Bronchial epithelial cell (primary cell): ENCODE measurements around the gene PAK1. TPM values are rescaled to one million over a fixed set of nuclear protein-coding genes. Genes with fewer than 3 reads are reported as not detected.
A peak's percentile ranks its signal among the peaks of the same experiment; 100 is the strongest.
"Not testable (repeated sequence)": the region's sequence is repeated elsewhere in the genome, so short reads cannot be mapped to it uniquely, and the experiment has no call there.

Experiments used
- DNase-seq: peaks from one replicate; pipeline ENCODE4 v3.0.0-alpha.2; 2010; ENCODE audit warnings: low read depth
- FAIRE-seq: peaks from 2 replicates; lab custom pipeline; 2011; peaks lifted over from hg19 to GRCh38; lab: Jason Lieb, UNC
- H3K27me3 ChIP-seq: 2 replicates; pipeline ENCODE4 v1.5.1; 2011; ENCODE audit warnings: low read length; ENCODE audit not compliant: control insufficient read depth, insufficient read depth
- H3K36me3 ChIP-seq: 2 replicates; pipeline ENCODE4 v1.5.1; 2011; ENCODE audit warnings: low read length; ENCODE audit not compliant: control insufficient read depth, insufficient read depth
- H3K4me3 ChIP-seq: 2 replicates; pipeline ENCODE4 v1.5.1; 2011; ENCODE audit warnings: mild to moderate bottlenecking, low read depth, low read length, control low read depth
- CTCF ChIP-seq: IDR thresholded peaks from 2 replicates; pipeline ENCODE4 v1.5.1; 2011; ENCODE audit warnings: mild to moderate bottlenecking, moderate library complexity, low read length, control low read depth, inconsistent platforms; ENCODE audit not compliant: insufficient read depth, severe bottlenecking
- total RNA-seq: library from RNA; depleted of rRNA; stranded (reverse); fragments of >200 nt; gene quantifications from 2 replicates; pipeline ENCODE4 v1.2.1, GENCODE V29; 2014

The PAK1 gene
- total RNA-seq, 1 donor from 2014 or later = 35.8 TPM

GRCh38 chr11:77308838-77309237, 165.1 kb downstream of the PAK1 start:
- no peak overlapping the region for H3K4me3 ChIP-seq
- no peak for TF ChIP-seq CTCF
- no peak for FAIRE-seq
- no peaks in the 10 kb centered on the region for H3K27me3 ChIP-seq
- peak; percentile 8 for DNase-seq
- H3K36me3 ChIP-seq = no peaks in the 10 kb centered on the region

GRCh38 chr11:77303328-77303727, 170.6 kb downstream of the PAK1 start:
- Histone ChIP-seq H3K27me3 (no peaks in the 10 kb centered on the region), H3K4me3 (no peak overlapping the region), H3K36me3 (no peaks in the 10 kb centered on the region)
- no peak for TF ChIP-seq CTCF
- DNase-seq (no peak), FAIRE-seq (no peak)

- Histone ChIP-seq H3K36me3 (no peaks in the 10 kb centered on the region), H3K4me3 (no peak overlapping the region), H3K27me3 (no peaks in the 10 kb centered on the region)
- DNase-seq (no peak), FAIRE-seq (no peak)
- TF ChIP-seq CTCF = no peak
These were observed 171.1 kb downstream of the PAK1 start for GRCh38 chr11:77302752-77303151.

- no peak for DNase-seq
- no peaks in the 10 kb centered on the region for H3K27me3 ChIP-seq
- no peak for FAIRE-seq
- no peaks in the 10 kb centered on the region for H3K36me3 ChIP-seq
- TF ChIP-seq CTCF = no peak
- no peak within 1 kb of the TSS for H3K4me3 ChIP-seq
These were observed 172.4 kb downstream of the PAK1 start, which contains the start of gene GDPD4 for GRCh38 chr11:77301510-77301909. TSS of gene GDPD4 (minus strand) at chr11:77301686. CDS start at chr11:77285137, 16,549 bp downstream.

- peak; percentile 62 for DNase-seq
- TF ChIP-seq CTCF = no peak
- H3K4me3 ChIP-seq = no peak overlapping the region
- no peaks in the 10 kb centered on the region for H3K36me3 ChIP-seq
- H3K27me3 ChIP-seq = no peaks in the 10 kb centered on the region
- no peak for FAIRE-seq
These were observed 173.2 kb downstream of the PAK1 start for GRCh38 chr11:77300695-77301094.

GRCh38 chr11:77300028-77300427, 173.9 kb downstream of the PAK1 start:
- peak; percentile 85 for FAIRE-seq
- not testable (repeated sequence) for H3K4me3 ChIP-seq

More at GRCh38 chr11:77300028-77300427, 173.9 kb downstream of the PAK1 start:
- H3K27me3 ChIP-seq, H3K36me3 ChIP-seq: not testable (repeated sequence)
- peak; percentile 95 for DNase-seq
